HG02970 (cell line): ENCODE results near the gene MARCHF10.
"Not testable (repeated sequence)": the region's sequence is repeated elsewhere in the genome, so short reads cannot be mapped to it uniquely, and the experiment has no call there.

ENCODE experiments used
- ATAC-seq: cut with Tn5 transposase; IDR thresholded peaks from one replicate; pipeline ENCODE4 v1.9.1; 2021; ENCODE audit warnings: mild to moderate bottlenecking, moderate library complexity, moderate number of reproducible peaks; ENCODE audit not compliant: unreplicated experiment, low FRiP score

The MARCHF10 gene

DNA sequence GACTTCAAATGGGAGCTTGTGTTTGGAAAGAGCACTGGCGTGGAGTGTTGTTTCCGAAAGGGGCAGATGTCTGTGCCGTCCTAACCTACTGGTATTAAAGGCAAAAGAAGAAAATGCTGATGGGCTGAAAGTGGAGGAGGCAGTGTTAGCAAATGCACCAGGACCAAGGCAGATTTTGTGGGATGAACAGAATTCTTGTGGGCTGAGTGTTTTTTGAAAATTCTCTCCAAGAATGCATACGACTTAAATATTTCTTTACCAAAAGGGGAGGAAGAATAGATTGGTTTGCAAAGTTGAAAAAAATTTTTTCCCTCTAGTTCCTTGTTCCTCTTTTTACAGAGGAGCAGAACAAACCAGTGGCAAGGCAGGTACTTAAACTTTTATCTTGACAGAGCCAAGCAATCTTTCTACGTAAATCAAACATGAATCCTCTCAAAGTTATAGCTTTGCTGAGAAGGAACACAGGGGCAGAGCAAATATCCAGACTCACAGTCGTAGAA, 16.8 kb downstream of the MARCHF10 start:
- ATAC-seq, result no peak

DNA sequence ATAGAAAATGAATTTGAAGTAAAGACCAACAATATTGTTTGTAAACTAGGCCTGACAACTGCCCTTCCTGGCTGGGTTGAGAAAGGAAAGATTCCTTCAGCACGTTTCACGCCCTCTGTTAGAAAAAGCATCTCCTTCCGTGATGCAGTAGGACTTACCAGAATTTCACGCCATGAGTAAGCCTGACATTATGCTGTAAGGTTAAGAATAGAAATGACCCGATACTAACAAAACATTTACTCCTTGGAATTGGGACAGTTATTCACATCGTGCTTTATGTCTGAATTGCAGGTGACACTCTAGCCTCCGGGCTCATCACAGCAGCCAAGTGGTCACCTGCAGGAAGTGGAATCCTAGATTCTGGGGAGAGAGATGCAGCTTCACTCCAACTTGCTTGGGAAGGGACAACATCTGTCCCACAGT, 17.5 kb downstream of the MARCHF10 start:
- no peak for ATAC-seq

DNA sequence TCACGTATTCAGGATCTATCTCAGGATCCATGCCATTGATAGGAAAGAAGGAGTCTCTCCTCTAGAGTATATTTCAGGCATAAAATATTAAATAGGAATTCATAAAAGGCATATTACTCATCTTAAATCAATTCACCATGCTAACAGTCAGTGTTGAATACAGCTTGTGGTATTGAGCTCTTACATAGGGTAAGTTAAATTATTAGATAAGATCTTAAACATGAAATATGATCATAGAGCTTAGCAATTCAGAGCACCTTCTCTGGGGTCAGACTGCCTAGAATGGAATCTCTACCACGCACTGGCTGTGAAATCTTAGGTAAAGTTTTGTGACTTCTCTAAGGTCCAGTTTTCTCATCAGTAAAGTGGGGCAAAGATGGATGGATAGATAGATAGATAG, 20.7 kb downstream of the MARCHF10 start:
- no peak for ATAC-seq

- ATAC-seq, result no peak
These were observed 21.5 kb downstream of the MARCHF10 start for GRCh38 chr17:62786646-62787045.

DNA sequence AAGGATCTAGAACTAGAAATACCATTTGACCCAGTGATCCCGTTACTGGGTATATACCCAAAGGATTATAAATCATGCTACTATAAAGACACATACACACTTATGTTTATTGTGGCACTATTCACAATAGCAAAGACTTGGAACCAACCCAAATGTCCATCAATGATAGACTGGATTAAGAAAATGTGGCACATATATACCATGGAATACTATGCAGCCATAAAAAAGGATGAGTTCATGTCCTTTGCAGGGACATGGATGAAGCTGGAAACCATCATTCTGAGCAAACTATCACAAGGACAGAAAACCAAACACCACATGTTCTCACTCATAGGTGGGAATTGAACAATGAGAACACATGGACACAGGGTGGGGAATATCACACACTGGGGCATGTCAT, 22.1 kb downstream of the MARCHF10 start:
- ATAC-seq, result not testable (repeated sequence)

DNA sequence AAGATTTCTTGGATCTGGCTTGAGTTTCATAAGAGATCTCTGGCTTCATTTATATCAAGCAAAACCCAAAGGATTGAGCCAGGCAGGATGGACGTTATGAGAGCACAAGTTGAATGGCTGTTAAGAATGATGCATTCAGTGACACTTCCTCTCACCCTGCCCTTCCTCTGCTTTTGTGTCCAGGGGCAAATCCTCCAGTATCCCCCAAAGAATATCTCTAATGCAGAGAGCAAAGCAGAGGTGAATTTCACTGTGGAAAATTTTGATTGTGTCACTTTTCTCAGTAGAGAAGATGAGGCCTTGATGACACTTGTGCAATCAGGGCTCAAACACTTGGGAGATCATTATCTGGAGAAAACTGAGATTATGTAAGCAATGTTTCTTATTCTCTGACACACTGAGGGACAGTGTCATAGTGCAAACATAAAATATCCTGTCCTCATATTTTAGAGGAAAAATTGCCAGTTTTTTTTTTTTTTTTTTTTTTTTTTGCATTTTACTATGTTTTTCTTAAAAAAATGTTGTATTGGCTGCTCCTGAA, 25.3 kb downstream of the MARCHF10 start:
- no peak for ATAC-seq

- no peak for ATAC-seq
These were observed 26.3 kb downstream of the MARCHF10 start for GRCh38 chr17:62781831-62782251.

- no peak for ATAC-seq
These were observed 26.8 kb downstream of the MARCHF10 start for GRCh38 chr17:62781356-62781755.

GRCh38 chr17:62780951-62781350, 27.2 kb downstream of the MARCHF10 start:
- ATAC-seq, result no peak

- no peak for ATAC-seq
These were observed 27.8 kb downstream of the MARCHF10 start for GRCh38 chr17:62780269-62780668.

DNA sequence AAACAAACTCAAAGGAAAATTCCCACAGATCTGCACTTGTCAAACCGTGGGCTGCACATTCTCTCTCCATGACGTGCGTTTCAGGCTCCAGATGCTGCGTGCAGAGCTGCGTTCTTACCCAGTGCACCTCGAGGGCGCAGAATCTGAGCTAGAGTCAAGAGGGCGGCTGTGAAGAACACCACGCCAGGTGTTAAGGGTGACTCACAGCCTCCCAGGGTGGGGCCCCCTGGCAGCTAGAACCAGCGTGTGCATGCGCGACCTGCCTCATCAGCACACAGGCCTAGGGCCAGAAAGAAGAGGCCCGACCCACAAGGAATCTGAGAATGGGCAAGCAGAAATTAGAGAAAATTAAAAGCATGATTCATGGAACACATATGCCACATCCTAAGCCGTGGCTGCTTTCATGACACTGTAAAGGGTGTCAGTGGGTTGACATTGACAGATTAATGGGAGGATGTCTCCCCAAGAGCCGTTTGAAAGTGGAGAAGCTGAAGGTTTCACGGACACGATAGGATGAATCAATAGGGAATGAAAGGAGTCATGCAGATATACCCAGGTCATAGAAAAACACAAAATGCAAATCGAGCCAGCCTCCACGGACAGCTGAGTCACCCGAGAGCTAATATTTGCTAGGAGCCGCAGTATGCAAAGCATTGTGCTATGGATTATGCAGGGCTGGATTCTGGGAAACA, 29.0 kb downstream of the MARCHF10 start:
- no peak for ATAC-seq

GRCh38 chr17:62775876-62776275, 32.2 kb downstream of the MARCHF10 start:
- no peak for ATAC-seq

GRCh38 chr17:62774338-62774737, 33.8 kb downstream of the MARCHF10 start:
- ATAC-seq, result no peak

DNA sequence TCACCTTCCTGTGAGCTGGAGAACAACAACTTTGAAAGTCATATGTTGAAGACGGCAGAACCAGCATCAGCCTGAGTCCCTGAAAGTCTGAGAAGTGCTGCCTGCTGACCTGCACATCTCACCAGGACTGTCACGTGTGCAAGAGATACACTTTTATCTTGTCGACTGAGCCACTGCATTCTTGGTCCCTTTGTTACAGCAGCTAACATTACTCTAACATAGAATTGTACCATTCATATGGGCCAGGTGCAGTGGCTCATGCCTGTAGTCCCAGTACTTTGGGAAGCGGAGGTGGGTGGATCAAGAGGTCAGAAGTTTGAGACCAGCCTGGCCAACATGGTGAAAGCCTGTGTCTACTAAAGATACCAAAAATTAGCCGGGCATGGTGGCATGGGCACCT, 40.1 kb downstream of the MARCHF10 start:
- no peak for ATAC-seq

- ATAC-seq, result no peak
These were observed 42.8 kb downstream of the MARCHF10 start for GRCh38 chr17:62765351-62765750.

- ATAC-seq, result no peak
These were observed 44.1 kb downstream of the MARCHF10 start for GRCh38 chr17:62763891-62764600.

DNA sequence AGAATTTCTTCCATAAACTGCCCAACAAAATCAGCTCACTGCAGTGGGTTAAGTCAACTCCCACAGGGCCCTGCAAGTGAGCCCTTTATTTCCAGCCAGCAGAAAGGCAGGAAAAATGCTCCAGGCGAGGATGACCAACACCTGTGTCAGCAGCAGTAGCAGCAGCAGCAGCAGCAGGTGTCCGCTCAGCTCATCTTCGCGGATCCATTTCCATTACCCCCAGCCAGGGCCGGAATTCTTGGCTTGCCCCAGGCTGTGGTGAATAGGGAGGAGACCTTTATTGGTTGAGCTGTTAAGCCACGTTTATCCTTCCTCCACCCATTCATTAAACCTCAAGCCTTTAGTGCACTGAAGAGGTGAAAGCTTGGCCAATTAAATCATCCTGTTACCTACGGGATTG, 46.2 kb downstream of the MARCHF10 start:
- no peak for ATAC-seq

DNA sequence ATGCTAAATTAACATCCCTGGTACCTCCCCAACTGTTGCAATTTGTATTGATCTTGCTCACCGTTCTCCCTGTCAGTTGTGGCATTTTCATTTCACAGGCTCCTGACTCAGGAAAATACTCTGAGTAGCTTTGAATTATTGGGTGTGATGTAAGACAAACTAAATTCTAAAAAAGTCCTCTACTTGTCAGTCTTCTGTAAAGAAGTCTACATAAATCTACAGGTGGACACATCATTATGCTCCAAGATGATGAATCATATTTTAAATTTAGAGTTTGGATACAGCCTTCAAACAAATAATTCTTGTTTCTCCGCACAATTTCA, 47.2 kb downstream of the MARCHF10 start:
- no peak for ATAC-seq

DNA sequence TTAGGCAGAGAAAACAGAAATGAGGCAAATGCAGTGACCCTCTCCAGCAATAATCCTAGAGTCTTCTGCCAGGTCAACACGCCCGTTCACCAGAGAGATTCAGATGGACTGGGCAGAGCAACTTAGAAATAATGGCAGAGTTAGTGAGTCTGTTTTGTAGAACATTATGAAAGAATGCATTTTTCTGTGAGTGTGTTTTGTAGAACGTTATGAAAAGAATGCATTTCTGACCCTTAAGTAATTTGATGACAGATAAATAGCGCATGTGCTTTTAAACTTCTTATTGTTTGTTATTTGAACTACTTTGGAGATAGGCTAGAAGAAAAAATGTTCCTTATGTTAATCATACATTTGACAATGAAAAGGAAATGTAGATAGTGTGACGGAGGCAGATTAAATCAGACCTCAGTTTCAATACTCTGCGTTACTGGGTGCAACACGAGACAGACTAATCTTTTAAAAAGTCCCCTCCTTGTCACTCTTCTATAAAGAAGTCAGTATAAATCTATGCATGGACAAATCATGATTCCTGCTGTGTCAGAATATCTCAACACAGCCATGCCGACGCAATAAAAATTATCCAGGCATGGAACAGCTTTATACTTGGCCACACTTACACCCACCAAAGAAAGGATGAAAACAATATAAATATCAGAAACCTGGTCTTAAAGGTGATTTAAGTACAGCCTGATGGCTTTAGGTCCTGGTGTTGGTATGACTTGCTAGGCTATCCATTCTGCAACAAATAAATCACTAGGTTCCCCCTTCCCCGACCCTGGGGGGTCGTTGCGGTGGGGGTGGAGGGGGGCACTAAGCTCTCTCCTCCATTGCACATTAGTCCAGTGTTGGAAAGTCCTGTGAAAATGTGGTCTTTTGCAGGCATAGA, 47.8 kb downstream of the MARCHF10 start:
- ATAC-seq, result no peak

GRCh38 chr17:62757500-62757951, 50.6 kb downstream of the MARCHF10 start:
- ATAC-seq, result no peak

- ATAC-seq, result no peak
These were observed 51.9 kb downstream of the MARCHF10 start for GRCh38 chr17:62756198-62756597.
